K562 (cell line): Measurements from ENCODE around the gene OR8B8.

Source experiments
- CBX5 ChIP-seq: IDR thresholded peaks from 2 replicates; pipeline ENCODE4 v1.6.1; 2014; ENCODE audit warnings: low read depth, borderline replicate concordance
- CEBPB ChIP-seq: fragments of 450-650 bp; IDR thresholded peaks from 2 replicates; pipeline ENCODE4 v1.6.1; 2016; ENCODE audit warnings: missing genetic modification characterization, missing compliant biosample characterization
- CREB1 ChIP-seq, 2 experiments: sonication (generic) in 1 of 2; formaldehyde crosslinking in 1 of 2; IDR thresholded peaks; 2 replicates each; pipeline versions ENCODE4 v1.6.1 to v1.8.0; 2012 to 2022; ENCODE audit warnings: inconsistent platforms in 1 of 2, mild to moderate bottlenecking in 1 of 2, missing genetic modification reagents in 1 of 2, moderate library complexity in 1 of 2
- CTCF ChIP-seq, 3 experiments: IDR thresholded peaks in 2 of 3; conservative IDR thresholded peaks in 1 of 3; 2 replicates each; pipeline ENCODE4 v1.5.1; 2011 to 2012; ENCODE audit warnings: low read length in 3 of 3, mild to moderate bottlenecking in 3 of 3, control low read depth in 2 of 3, improper control_type of control experiment in 1 of 3, inconsistent platforms in 1 of 3, low read depth in 1 of 3, mixed read lengths in 1 of 3, moderate library complexity in 1 of 3; ENCODE audit not compliant: insufficient read depth in 2 of 3
- HDAC1 ChIP-seq, 2 experiments: fragments of 450-650 bp; IDR thresholded peaks; 2 replicates each; pipeline ENCODE4 v1.6.1; 2016 to 2017; ENCODE audit warnings: inconsistent platforms in 1 of 2, mild to moderate bottlenecking in 1 of 2, moderate library complexity in 1 of 2
- HDAC8 ChIP-seq: fragments of 450-650 bp; IDR thresholded peaks from 2 replicates; pipeline ENCODE4 v1.6.1; 2016; ENCODE audit warnings: mild to moderate bottlenecking, missing genetic modification characterization, moderate library complexity, missing compliant biosample characterization
- HMGXB4 ChIP-seq: sonication (generic); formaldehyde crosslinking; IDR thresholded peaks from 2 replicates; pipeline ENCODE4 v1.8.1; 2023; ENCODE audit warnings: mild to moderate bottlenecking, missing genetic modification reagents
- JUNB ChIP-seq: fragments of 450-650 bp; formaldehyde crosslinking; conservative IDR thresholded peaks from 2 replicates; pipeline ENCODE4 v1.4.0; 2020; ENCODE audit warnings: mild to moderate bottlenecking
- POLR2G ChIP-seq: fragments of 200-400 bp; formaldehyde crosslinking; IDR thresholded peaks from 2 replicates; pipeline ENCODE4 v1.6.1; 2017; ENCODE audit warnings: low read depth, mild to moderate bottlenecking, antibody characterized with exemption, low read length, moderate library complexity
- SMARCA5 ChIP-seq: fragments of 450-650 bp; IDR thresholded peaks from 2 replicates; pipeline ENCODE4 v1.6.1; 2016
- TSC22D4 ChIP-seq: fragments of 450-650 bp; IDR thresholded peaks from 2 replicates; pipeline ENCODE4 v1.6.1; 2016; ENCODE audit warnings: missing genetic modification characterization, missing biosample characterization, control low read depth
- ZZZ3 ChIP-seq: fragments of 450-650 bp; IDR thresholded peaks from 2 replicates; pipeline ENCODE4 v1.6.1; 2016; ENCODE audit warnings: antibody characterized with exemption, mild to moderate bottlenecking, moderate library complexity

- TF ChIP-seq ZZZ3 (no peak), CBX5 (no peak), HMGXB4 (no peak), HDAC8 (tag) (no peak), JUNB (CRISPR knock-in tag) (no peak), CEBPB (no peak), SMARCA5 (no peak), CREB1 (IDR thresholded peaks at IDR 0.05) (no peak), CREB1 (CRISPR knock-in tag; IDR thresholded peaks at IDR 0.05) (no peak), HDAC1 (IDR thresholded peaks at IDR 0.05) (no peak), CTCF (IDR thresholded peaks at IDR 0.05 in 2 of 3, conservative IDR thresholded peaks at IDR 0.05 in 1 of 3; ENCODE audit: insufficient read depth in 2 of 3, low read depth in 1 of 3, low read length in 3 of 3) (no peak), POLR2G (no peak), TSC22D4 (tag) (no peak)
These were observed 29.3 kb upstream of the OR8B8 start for GRCh38 chr11:124474779-124475178.
